Mucosa of stomach (tissue), 1 donor: ENCODE measurements around the gene IFNA6.
A peak's percentile ranks its signal among the peaks of the same experiment; 100 is the strongest.
"Not testable (repeated sequence)": the region's sequence is repeated elsewhere in the genome, so short reads cannot be mapped to it uniquely, and the experiment has no call there.

Experiments
- H3K27me3 ChIP-seq: one replicate; pipeline ENCODE4 v1.7.0; 2013; ENCODE audit warnings: mild to moderate bottlenecking, low read length; ENCODE audit not compliant: control insufficient read depth, insufficient read depth
- H3K36me3 ChIP-seq: one replicate; pipeline ENCODE4 v1.7.0; 2013; ENCODE audit warnings: low read length; ENCODE audit not compliant: control insufficient read depth, insufficient read depth
- H3K4me1 ChIP-seq: one replicate; pipeline ENCODE4 v1.7.0; 2013; ENCODE audit warnings: mild to moderate bottlenecking, low read length; ENCODE audit not compliant: control insufficient read depth, insufficient read depth
- H3K4me3 ChIP-seq: one replicate; pipeline ENCODE4 v1.7.0; 2013; ENCODE audit warnings: low read length
- H3K9ac ChIP-seq: one replicate; pipeline ENCODE4 v1.7.0; 2013; ENCODE audit warnings: mild to moderate bottlenecking, low read length, moderate library complexity
- H3K9me3 ChIP-seq: one replicate; pipeline ENCODE4 v1.7.0; 2013; ENCODE audit warnings: mild to moderate bottlenecking, low read length, moderate library complexity; ENCODE audit not compliant: control insufficient read depth
- donor health status: Pancreatic carcinoma.

The IFNA6 gene

GRCh38 chr9:21350787-21351186 is at the start of gene IFNA6:
Gene IFNA6, minus strand, starts transcription at chr9:21350887. Its CDS starts 0 bp downstream, at chr9:21350887.
- Histone ChIP-seq H3K4me1 (no peaks in the 10 kb centered on the region), H3K9me3 (no peaks in the 10 kb centered on the region), H3K27me3 (no peaks in the 10 kb centered on the region), H3K9ac (no peak within 1 kb of the TSS), H3K4me3 (no peak within 1 kb of the TSS), H3K36me3 (no peaks in the 10 kb centered on the region)

- H3K27me3 ChIP-seq = peaks cover 51% of the 10 kb centered on the region
Measured at GRCh38 chr9:21399956-21400355, 49.3 kb upstream of the IFNA6 start.

GRCh38 chr9:21398955-21399489 is 48.3 kb upstream of the IFNA6 start:
- H3K27me3 ChIP-seq = peaks cover 48% of the 10 kb centered on the region

More at GRCh38 chr9:21399956-21400355, 49.3 kb upstream of the IFNA6 start:
- Histone ChIP-seq H3K4me1 (peaks cover 9% of the 10 kb centered on the region), H3K9me3 (no peaks in the 10 kb centered on the region), H3K9ac (no peak overlapping the region), H3K36me3 (no peaks in the 10 kb centered on the region), H3K4me3 (no peak overlapping the region)

GRCh38 chr9:21395778-21396717 is 45.4 kb upstream of the IFNA6 start:
- no peaks in the 10 kb centered on the region for H3K9me3 ChIP-seq
- H3K9ac ChIP-seq = peak overlapping the region; percentile 31
- no peaks in the 10 kb centered on the region for H3K36me3 ChIP-seq
- H3K4me3 ChIP-seq = peak overlapping the region; percentile 42
- H3K4me1 ChIP-seq = no peaks in the 10 kb centered on the region
- H3K27me3 ChIP-seq = peaks cover 36% of the 10 kb centered on the region

More at GRCh38 chr9:21398955-21399489, 48.3 kb upstream of the IFNA6 start:
- H3K4me1 ChIP-seq = peaks cover 9% of the 10 kb centered on the region
- H3K9me3 ChIP-seq = no peaks in the 10 kb centered on the region
- no peak overlapping the region for H3K9ac ChIP-seq
- H3K4me3 ChIP-seq = no peak overlapping the region
- H3K36me3 ChIP-seq = no peaks in the 10 kb centered on the region

- H3K4me3 ChIP-seq = no peak overlapping the region
- H3K4me1 ChIP-seq = no peaks in the 10 kb centered on the region
- H3K9ac ChIP-seq = no peak overlapping the region
- no peaks in the 10 kb centered on the region for H3K36me3 ChIP-seq
- H3K9me3 ChIP-seq = no peaks in the 10 kb centered on the region
- peaks cover 23% of the 10 kb centered on the region for H3K27me3 ChIP-seq
Measured at GRCh38 chr9:21392270-21392669, 41.6 kb upstream of the IFNA6 start.

GRCh38 chr9:21385131-21385670 is 34.5 kb upstream of the IFNA6 start, which contains the start of gene IFNA2:
Gene IFNA2, minus strand, starts transcription at chr9:21385398. Its CDS starts 69 bp downstream, at chr9:21385329.
- Histone ChIP-seq H3K9me3 (no peaks in the 10 kb centered on the region), H3K4me3 (no peak within 1 kb of the TSS), H3K27me3 (peaks cover 5% of the 10 kb centered on the region), H3K4me1 (peaks cover 5% of the 10 kb centered on the region), H3K9ac (no peak within 1 kb of the TSS), H3K36me3 (no peaks in the 10 kb centered on the region)

GRCh38 chr9:21383627-21384026 is 32.9 kb upstream of the IFNA6 start:
- no peaks in the 10 kb centered on the region for H3K9me3 ChIP-seq
- H3K36me3 ChIP-seq = no peaks in the 10 kb centered on the region
- H3K4me3 ChIP-seq = no peak overlapping the region
- H3K9ac ChIP-seq = no peak overlapping the region
- H3K27me3 ChIP-seq = peaks cover 5% of the 10 kb centered on the region
- H3K4me1 ChIP-seq = peaks cover 5% of the 10 kb centered on the region

GRCh38 chr9:21381448-21382339 is 31.0 kb upstream of the IFNA6 start:
- Histone ChIP-seq H3K36me3 (no peaks in the 10 kb centered on the region), H3K4me3 (no peak overlapping the region), H3K4me1 (peaks cover 5% of the 10 kb centered on the region), H3K9me3 (no peaks in the 10 kb centered on the region), H3K9ac (no peak overlapping the region), H3K27me3 (peaks cover 5% of the 10 kb centered on the region)

GRCh38 chr9:21371467-21371866 is 20.8 kb upstream of the IFNA6 start:
- not testable (repeated sequence) for H3K36me3 ChIP-seq

GRCh38 chr9:21367957-21368356 is 17.3 kb upstream of the IFNA6 start, which contains the start of gene IFNA13:
Gene IFNA13, minus strand, starts transcription at chr9:21368057. Its CDS starts 47 bp downstream, at chr9:21368010.
- Histone ChIP-seq H3K4me3 (no peak within 1 kb of the TSS), H3K9me3 (no peaks in the 10 kb centered on the region), H3K9ac (no peak within 1 kb of the TSS), H3K4me1 (no peaks in the 10 kb centered on the region), H3K36me3 (no peaks in the 10 kb centered on the region), H3K27me3 (no peaks in the 10 kb centered on the region)

More at GRCh38 chr9:21371467-21371866, 20.8 kb upstream of the IFNA6 start:
- not testable (repeated sequence) for H3K4me1 ChIP-seq, H3K9me3 ChIP-seq, H3K4me3 ChIP-seq, H3K9ac ChIP-seq, H3K27me3 ChIP-seq

- not testable (repeated sequence) for H3K36me3 ChIP-seq, H3K9me3 ChIP-seq, H3K4me1 ChIP-seq
Measured at GRCh38 chr9:21367169-21367568, 16.5 kb upstream of the IFNA6 start.

More at GRCh38 chr9:21367169-21367568, 16.5 kb upstream of the IFNA6 start:
- not testable (repeated sequence) for H3K9ac ChIP-seq, H3K27me3 ChIP-seq, H3K4me3 ChIP-seq
